Fibroblast of lung (primary cell): ENCODE results near the gene EML4.
"Not testable (repeated sequence)": the region's sequence is repeated elsewhere in the genome, so short reads cannot be mapped to it uniquely, and the experiment has no call there.

Source experiments
- EZH2 ChIP-seq: IDR thresholded peaks from 2 replicates; pipeline ENCODE4 v1.5.1; 2012; ENCODE audit warnings: low read length, control low read depth, mild to moderate bottlenecking; ENCODE audit errors: missing control alignments
- TF ChIP-seq, protein P1 (sequence below), 2 donors: IDR thresholded peaks in 1 of 2; conservative IDR thresholded peaks in 1 of 2; 1 replicate in 1 of 2; 2 replicates in 1 of 2; pipeline ENCODE4 v1.5.1; 2011 to 2012; ENCODE audit warnings: low read length in 2 of 2, control low read depth in 1 of 2, inconsistent platforms in 1 of 2, low read depth in 1 of 2, mild to moderate bottlenecking in 1 of 2

DNA sequence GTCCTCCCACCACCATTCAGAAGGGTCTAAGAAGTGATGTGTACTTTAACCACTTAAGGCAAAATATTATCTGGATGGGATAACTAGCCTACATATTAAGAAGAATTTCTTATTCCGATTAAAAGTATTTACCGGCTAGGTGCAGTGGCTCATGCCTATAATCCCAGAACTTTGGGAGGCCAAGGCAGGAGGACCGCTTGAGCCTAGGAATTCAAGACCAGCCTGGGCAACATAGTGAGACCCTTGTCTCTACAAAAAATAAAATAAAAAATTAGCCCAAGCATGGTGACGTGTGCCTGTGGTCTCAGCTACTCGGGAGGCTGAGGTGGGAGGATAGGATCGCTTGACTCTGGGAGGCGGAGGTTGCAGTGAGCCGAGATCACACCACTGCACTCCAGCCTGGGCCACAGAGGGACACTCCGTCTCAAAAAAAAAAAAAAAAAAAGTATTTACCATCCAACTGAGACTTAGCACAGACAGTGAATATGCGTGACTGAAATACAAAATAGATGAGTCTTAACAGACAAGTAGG lies 34.7 kb upstream of the EML4 start:
- TF ChIP-seq, protein P1, sequence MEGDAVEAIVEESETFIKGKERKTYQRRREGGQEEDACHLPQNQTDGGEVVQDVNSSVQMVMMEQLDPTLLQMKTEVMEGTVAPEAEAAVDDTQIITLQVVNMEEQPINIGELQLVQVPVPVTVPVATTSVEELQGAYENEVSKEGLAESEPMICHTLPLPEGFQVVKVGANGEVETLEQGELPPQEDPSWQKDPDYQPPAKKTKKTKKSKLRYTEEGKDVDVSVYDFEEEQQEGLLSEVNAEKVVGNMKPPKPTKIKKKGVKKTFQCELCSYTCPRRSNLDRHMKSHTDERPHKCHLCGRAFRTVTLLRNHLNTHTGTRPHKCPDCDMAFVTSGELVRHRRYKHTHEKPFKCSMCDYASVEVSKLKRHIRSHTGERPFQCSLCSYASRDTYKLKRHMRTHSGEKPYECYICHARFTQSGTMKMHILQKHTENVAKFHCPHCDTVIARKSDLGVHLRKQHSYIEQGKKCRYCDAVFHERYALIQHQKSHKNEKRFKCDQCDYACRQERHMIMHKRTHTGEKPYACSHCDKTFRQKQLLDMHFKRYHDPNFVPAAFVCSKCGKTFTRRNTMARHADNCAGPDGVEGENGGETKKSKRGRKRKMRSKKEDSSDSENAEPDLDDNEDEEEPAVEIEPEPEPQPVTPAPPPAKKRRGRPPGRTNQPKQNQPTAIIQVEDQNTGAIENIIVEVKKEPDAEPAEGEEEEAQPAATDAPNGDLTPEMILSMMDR (conservative IDR thresholded peaks at IDR 0.05 in 1 of 2, IDR thresholded peaks at IDR 0.05 in 1 of 2; ENCODE audit: low read depth in 1 of 2, low read length in 2 of 2): not testable (repeated sequence)
- not testable (repeated sequence) for TF ChIP-seq EZH2
